Central memory CD8-positive, alpha-beta T cell (primary cell): Measurements from ENCODE around the gene ANKRD24.
"Not testable (repeated sequence)": the region's sequence is repeated elsewhere in the genome, so short reads cannot be mapped to it uniquely, and the experiment has no call there.

ENCODE experiments used
- ATAC-seq: fragments of 150-1000 bp; cut with Tn5 transposase; replicated peaks from 2 replicates; pipeline ENCODE4 v1.10.0; 2022; ENCODE audit warnings: mild to moderate bottlenecking, moderate FRiP score, moderate number of reproducible peaks; ENCODE audit not compliant: poor library complexity, severe bottlenecking; ENCODE audit errors: extremely low read depth
- DNase-seq, 2 donors: peaks; one replicate each; pipeline ENCODE4 v3.0.0; 2021; ENCODE audit warnings: low spot score in 2 of 2
- H3K27ac Mint-ChIP-seq: one replicate; pipeline ENCODE4 v1.8.0; 2022; ENCODE audit warnings: low read depth, mild to moderate bottlenecking, moderate library complexity, mixed read lengths
- H3K27me3 Mint-ChIP-seq: one replicate; pipeline ENCODE4 v1.8.0; 2022; ENCODE audit warnings: mixed read lengths
- H3K36me3 Mint-ChIP-seq: one replicate; pipeline ENCODE4 v1.8.0; 2022; ENCODE audit warnings: mild to moderate bottlenecking, moderate library complexity, mixed read lengths; ENCODE audit not compliant: insufficient read depth
- H3K4me1 Mint-ChIP-seq: one replicate; pipeline ENCODE4 v1.8.0; 2022; ENCODE audit warnings: mixed read lengths
- H3K4me3 Mint-ChIP-seq: one replicate; pipeline ENCODE4 v1.8.0; 2022; ENCODE audit warnings: mild to moderate bottlenecking, moderate library complexity, mixed read lengths
- H3K9me3 Mint-ChIP-seq: one replicate; pipeline ENCODE4 v1.8.0; 2022; ENCODE audit warnings: mixed read lengths

ANKRD24 gene

DNA sequence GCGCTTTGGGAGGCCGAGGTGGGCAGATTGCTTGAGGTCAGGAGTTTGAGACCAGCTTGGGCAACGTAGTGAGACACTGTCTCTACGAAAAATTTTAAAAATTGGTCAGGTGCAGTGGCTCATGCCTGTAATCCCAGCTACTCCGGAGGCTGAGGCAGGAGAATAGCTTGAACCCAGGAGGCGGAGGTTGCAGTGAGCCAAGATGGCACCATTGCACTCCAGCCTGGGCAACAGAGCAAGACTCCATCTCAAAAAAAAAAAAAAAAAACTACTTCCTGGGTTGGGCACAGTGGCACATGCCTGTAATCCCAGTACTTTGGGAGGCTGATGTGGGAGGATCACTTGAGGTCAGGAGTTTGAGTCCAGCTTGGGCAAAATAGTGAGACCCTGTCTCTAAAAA lies 49.0 kb downstream of the ANKRD24 start:
- not testable (repeated sequence) for H3K36me3 Mint-ChIP-seq, ATAC-seq

DNA sequence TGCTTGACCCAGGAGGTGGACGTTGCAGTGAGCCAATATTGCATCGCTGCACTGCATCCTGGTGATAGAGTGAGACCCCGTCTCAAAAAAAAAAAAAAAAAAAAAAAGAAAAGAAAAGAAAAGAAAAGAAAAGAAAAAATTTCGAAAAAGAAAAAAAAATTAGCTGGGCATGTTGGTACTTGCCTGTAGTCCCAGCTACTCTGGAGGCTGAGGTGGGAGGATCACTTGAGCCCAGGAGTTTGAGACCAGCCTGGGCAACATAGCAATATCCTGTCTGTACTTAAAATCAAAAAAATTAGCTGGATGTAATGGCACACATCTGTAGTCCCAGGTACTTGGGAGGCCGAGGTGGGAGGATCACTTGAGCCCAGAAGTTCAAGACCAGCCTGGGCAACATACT lies 49.6 kb downstream of the ANKRD24 start:
- ATAC-seq, H3K9me3 Mint-ChIP-seq, H3K27ac Mint-ChIP-seq: not testable (repeated sequence)

More for the DNA sequence above, 49.0 kb downstream of the ANKRD24 start:
- not testable (repeated sequence) for H3K27ac Mint-ChIP-seq, H3K4me1 Mint-ChIP-seq, DNase-seq, H3K9me3 Mint-ChIP-seq, H3K4me3 Mint-ChIP-seq
- peaks cover 14% of the 10 kb centered on the region for H3K27me3 Mint-ChIP-seq

GRCh38 chr19:4232614-4233281 lies 50.3 kb downstream of the ANKRD24 start:
- DNase-seq (no peak), ATAC-seq (no peak)
- no peak overlapping the region for H3K4me3 Mint-ChIP-seq
- no peaks in the 10 kb centered on the region for H3K4me1 Mint-ChIP-seq
- H3K27me3 Mint-ChIP-seq = peaks cover 14% of the 10 kb centered on the region
- H3K27ac Mint-ChIP-seq = no peak overlapping the region
- H3K9me3 Mint-ChIP-seq = no peaks in the 10 kb centered on the region
- H3K36me3 Mint-ChIP-seq = no peaks in the 10 kb centered on the region

More for the DNA sequence above, 49.6 kb downstream of the ANKRD24 start:
- not testable (repeated sequence) for H3K4me3 Mint-ChIP-seq, DNase-seq, H3K4me1 Mint-ChIP-seq, H3K36me3 Mint-ChIP-seq
- H3K27me3 Mint-ChIP-seq = peaks cover 14% of the 10 kb centered on the region

DNA sequence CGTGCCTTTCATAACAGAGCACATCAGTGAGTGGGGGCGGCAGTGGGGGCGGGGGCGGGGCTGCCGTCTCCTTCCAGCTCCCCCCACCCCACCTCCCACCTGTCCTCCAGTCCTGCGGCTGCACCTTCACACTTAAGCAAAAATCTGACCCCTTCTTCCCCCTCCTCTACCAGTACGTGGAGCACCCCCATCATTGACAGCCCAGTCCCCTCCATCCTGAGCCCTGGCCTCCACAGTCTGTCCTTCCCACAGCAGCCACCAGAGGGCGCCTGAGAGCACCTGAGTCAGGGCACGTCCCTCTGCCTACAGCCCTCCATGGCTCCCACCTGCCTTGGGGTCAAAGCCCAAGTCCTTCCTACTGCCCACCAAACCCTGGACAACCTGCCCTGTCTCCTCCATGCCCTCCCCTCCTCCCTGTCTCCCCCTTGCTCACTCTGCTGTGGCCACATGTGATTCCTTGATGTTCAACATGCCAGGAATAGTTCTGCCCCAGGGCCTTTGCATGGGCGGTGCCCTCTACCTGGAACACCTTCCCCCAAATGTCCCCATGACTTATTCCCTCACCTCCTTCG lies 50.9 kb downstream of the ANKRD24 start:
- no peaks in the 10 kb centered on the region for H3K9me3 Mint-ChIP-seq
- peaks cover 14% of the 10 kb centered on the region for H3K27me3 Mint-ChIP-seq
- H3K27ac Mint-ChIP-seq = no peak overlapping the region
- DNase-seq (peak; percentile 34 to 55), ATAC-seq (no peak)
- H3K4me3 Mint-ChIP-seq = no peak overlapping the region
- H3K36me3 Mint-ChIP-seq = no peaks in the 10 kb centered on the region
- H3K4me1 Mint-ChIP-seq = no peaks in the 10 kb centered on the region

- ATAC-seq (no peak), DNase-seq (no peak)
- Mint-ChIP-seq H3K4me1 (no peaks in the 10 kb centered on the region), H3K27me3 (peaks cover 14% of the 10 kb centered on the region), H3K9me3 (no peaks in the 10 kb centered on the region), H3K4me3 (no peak overlapping the region), H3K27ac (no peak overlapping the region), H3K36me3 (peaks cover under 1% of the 10 kb centered on the region)
Measured at GRCh38 chr19:4234142-4234861, 51.8 kb downstream of the ANKRD24 start.

DNA sequence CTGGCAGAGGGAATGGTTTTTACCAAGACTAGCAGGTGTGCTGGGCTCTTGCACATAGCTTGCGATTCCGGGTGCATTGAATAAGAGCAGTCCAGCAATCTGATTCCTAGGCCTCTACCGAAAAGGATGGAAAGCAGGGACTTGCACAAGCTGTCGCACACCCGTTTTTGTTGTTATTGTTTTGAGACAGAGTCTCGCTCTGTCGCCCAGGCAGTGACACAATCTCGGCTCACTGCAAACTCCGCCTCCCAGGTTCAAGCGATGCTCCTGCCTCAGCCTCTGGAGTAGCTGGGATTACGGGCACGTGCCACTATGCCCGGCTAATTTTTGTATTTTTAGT lies 52.3 kb downstream of the ANKRD24 start:
- Mint-ChIP-seq H3K4me3 (no peak overlapping the region), H3K9me3 (no peaks in the 10 kb centered on the region), H3K4me1 (no peaks in the 10 kb centered on the region), H3K36me3 (peaks cover 2% of the 10 kb centered on the region), H3K27ac (no peak overlapping the region), H3K27me3 (peaks cover 14% of the 10 kb centered on the region)
- no peak for DNase-seq
- ATAC-seq = no peak

- H3K4me1 Mint-ChIP-seq, H3K4me3 Mint-ChIP-seq, H3K9me3 Mint-ChIP-seq, ATAC-seq, H3K36me3 Mint-ChIP-seq, DNase-seq, H3K27ac Mint-ChIP-seq: not testable (repeated sequence)
- H3K27me3 Mint-ChIP-seq = peaks cover 14% of the 10 kb centered on the region
Measured at GRCh38 chr19:4237510-4237909, 55.0 kb downstream of the ANKRD24 start.

- no peaks in the 10 kb centered on the region for H3K9me3 Mint-ChIP-seq
- H3K4me1 Mint-ChIP-seq = peaks cover 5% of the 10 kb centered on the region
- H3K27me3 Mint-ChIP-seq = peaks cover 4% of the 10 kb centered on the region
- DNase-seq (no peak), ATAC-seq (no peak)
- peaks cover 2% of the 10 kb centered on the region for H3K36me3 Mint-ChIP-seq
- H3K4me3 Mint-ChIP-seq = no peak overlapping the region
- H3K27ac Mint-ChIP-seq = no peak overlapping the region
Measured at GRCh38 chr19:4238831-4239230, 56.3 kb downstream of the ANKRD24 start.

DNA sequence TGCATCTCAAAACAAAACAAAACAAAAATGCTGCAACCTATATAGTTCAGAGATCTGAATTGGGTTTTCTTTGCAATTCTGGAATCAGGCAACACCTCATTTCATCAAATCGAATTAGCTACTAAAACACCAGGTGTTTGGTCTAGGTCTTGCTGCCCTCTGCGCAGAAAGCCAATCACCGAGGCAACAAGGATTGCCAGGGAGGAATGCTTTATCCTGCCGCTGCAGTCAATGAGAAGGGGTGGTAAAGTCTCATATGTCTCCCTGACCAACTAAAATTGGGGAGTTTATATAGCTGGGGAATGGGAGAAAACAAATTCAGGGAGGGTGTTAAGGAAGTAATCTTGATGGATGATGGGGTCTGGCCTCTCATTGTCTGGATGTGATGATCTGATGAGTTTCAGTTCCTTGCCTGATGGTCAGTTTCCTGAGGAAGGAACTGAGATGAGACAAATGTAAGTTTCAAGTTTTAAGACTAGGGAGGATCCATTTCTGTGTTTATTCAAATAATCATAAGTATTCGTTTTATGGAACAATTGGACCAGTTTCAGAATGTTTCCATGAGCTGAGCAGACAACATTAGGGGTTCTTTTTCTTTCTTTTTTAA lies 59.4 kb downstream of the ANKRD24 start:
- Mint-ChIP-seq H3K9me3 (no peaks in the 10 kb centered on the region), H3K27me3 (no peaks in the 10 kb centered on the region), H3K36me3 (peaks cover 5% of the 10 kb centered on the region), H3K4me3 (no peak overlapping the region), H3K27ac (no peak overlapping the region), H3K4me1 (peaks cover 5% of the 10 kb centered on the region)
- DNase-seq (no peak), ATAC-seq (no peak)

DNA sequence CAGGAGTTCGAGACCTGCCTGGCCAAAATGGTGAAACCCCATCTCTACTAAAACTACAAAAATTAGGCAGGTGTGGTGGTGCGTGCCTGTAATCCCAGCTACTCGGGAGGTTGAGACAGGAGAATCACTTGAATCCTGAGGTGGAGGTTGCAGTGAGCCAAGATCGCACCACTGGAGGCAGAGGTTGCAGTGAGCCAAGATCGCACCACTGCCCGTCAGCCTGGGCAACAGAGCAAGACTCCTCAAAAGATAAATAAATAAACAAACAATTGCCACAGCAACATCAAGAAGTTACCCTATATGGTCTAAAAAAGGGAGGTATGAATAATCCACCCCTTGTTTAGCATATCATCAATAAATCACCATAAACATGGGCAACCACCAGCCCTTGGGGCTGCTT lies 63.4 kb downstream of the ANKRD24 start:
- not testable (repeated sequence) for DNase-seq, H3K9me3 Mint-ChIP-seq, ATAC-seq, H3K27me3 Mint-ChIP-seq
- Mint-ChIP-seq H3K27ac (peak overlapping the region; percentile 96), H3K36me3 (peaks cover 34% of the 10 kb centered on the region), H3K4me1 (peaks cover 19% of the 10 kb centered on the region), H3K4me3 (peak overlapping the region; percentile 85)

DNA sequence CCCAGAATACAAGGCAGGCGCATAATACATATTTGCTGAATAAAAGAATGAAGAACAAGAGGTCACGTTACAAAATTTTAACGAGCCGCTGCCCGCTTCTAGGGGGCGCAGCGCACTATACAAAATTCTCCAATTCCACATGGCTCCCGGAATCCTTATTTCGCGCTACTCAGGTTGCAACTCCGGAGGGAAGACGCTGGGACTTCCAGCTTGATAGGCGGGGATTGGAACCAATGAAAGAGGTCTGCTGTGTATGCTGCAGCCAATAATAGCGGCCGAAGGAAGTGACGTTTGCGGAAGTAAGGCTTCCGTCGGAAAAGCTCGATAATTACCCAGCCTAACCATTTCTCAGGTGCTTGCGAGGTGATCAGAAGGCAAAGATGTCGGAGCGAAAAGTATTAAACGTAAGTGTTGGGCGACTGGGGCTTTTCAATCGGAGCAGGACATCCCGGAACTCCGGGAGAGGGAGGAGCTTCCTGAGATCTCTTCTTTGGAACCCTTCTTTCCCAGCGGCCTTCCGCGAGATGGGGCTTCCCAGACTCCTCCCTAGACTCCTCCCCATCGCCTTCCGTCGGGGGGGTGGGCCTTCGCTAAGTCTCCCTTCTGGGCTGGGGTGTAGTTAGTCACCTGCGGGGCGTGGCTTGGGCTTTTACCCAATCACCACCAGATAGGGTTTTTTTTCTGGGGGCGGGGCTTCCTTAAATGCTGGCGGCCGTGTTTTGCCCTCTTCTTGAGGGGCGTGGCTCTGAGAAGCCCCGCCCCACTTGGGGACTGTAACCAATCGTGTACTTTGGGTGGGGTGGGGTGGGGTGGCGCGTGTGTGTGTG lies 64.5 kb downstream of the ANKRD24 start, which contains the start of gene YJU2:
TSS of gene YJU2 (plus strand) at position 314 of the 827 bp plus-strand sequence. CDS start at position 381, 67 bp downstream.
- Mint-ChIP-seq H3K4me3 (peak within 1 kb of the TSS; percentile 85), H3K27ac (peak within 1 kb of the TSS; percentile 96)

GRCh38 chr19:4256563-4256962 lies 74.1 kb downstream of the ANKRD24 start:
- Mint-ChIP-seq H3K4me3 (no peak overlapping the region), H3K27ac (no peak overlapping the region), H3K4me1 (no peaks in the 10 kb centered on the region), H3K36me3 (peaks cover 74% of the 10 kb centered on the region), H3K27me3 (no peaks in the 10 kb centered on the region), H3K9me3 (no peaks in the 10 kb centered on the region)
- ATAC-seq (no peak), DNase-seq (no peak)

More for the DNA sequence above, 64.5 kb downstream of the ANKRD24 start, which contains the start of gene YJU2:
- peak; percentile 89 to 98 for DNase-seq
- Mint-ChIP-seq H3K9me3 (no peaks in the 10 kb centered on the region), H3K27me3 (no peaks in the 10 kb centered on the region), H3K36me3 (peaks cover 44% of the 10 kb centered on the region), H3K4me1 (peaks cover 19% of the 10 kb centered on the region)
- ATAC-seq = peak; percentile 95
